Heart left ventricle (tissue), 13 donors: ENCODE results near the gene HPSE2.

Experiments
- POLR2A ChIP-seq, 2 donors: fragments of 450-650 bp; IDR thresholded peaks; one replicate each; pipeline ENCODE4 v1.6.1; 2017; ENCODE audit warnings: antibody characterized with exemption in 2 of 2, mild to moderate bottlenecking in 2 of 2, moderate library complexity in 2 of 2
- TF ChIP-seq, protein P1 (sequence below), 12 donors: fragments of 200-600 bp; sonication (generic) in 4 of 12; IDR thresholded peaks; one replicate each; pipeline versions ENCODE4 v1.5.0 to v1.8.0; 2018 to 2022; ENCODE audit warnings: antibody characterized with exemption in 12 of 12, mild to moderate bottlenecking in 5 of 12
- donor health status: ischemic (EF 13 %, LVEDD 7.1; RV severe dilation, severe dysfunction).
- donor health status: DM: no; HTN: yes; CAD: no.
- donor health status: DM: no; HTN: no; CAD: no.
- donor health status: ischemic (EF 25% LVEDD 6.9; RV normal size, moderate dysfunction).
- donor health status: ischemic (EF 25% LVEDD 5.7; RV mildly dilated, moderate dysfunction).
- donor health status: ischemic (EF 35%, LVEDD 5.7; RV mildly dilated, moderate dysfunction).
- donor health status: nonischemic (EF 11% LVEDD 7.7; RV severe dilation, severe dysfunction).
- donor health status: DM: yes; HTN: yes; CAD: no.
- donor health status: PGD.
- donor health status: ischemic (EF 29% LVEDD 5.4; RV normal size, mild dysfunction).
- donor health status: nonischemic (EF 23%, LVEDD 6.1; RV moderate dilation, normal function).

DNA sequence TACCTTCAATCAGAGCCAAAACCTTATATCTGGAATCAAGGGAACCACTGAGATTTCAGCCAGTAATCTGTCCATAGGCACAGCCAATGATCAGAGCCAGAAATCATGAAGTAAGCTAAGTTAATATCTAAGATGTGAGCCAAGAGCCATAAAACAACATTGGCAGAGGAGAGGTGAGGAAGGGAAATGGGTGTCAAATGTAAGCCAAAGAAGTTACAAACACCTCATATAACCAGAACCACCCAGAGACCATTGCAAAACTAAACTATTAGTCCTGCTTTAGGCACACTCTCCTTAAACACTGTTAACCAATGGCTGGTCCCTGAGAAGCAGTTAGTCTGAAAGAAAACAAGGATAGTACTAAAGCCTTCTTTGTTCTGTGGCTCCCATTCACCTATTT, 173.1 kb downstream of the HPSE2 start:
- TF ChIP-seq, protein P1, sequence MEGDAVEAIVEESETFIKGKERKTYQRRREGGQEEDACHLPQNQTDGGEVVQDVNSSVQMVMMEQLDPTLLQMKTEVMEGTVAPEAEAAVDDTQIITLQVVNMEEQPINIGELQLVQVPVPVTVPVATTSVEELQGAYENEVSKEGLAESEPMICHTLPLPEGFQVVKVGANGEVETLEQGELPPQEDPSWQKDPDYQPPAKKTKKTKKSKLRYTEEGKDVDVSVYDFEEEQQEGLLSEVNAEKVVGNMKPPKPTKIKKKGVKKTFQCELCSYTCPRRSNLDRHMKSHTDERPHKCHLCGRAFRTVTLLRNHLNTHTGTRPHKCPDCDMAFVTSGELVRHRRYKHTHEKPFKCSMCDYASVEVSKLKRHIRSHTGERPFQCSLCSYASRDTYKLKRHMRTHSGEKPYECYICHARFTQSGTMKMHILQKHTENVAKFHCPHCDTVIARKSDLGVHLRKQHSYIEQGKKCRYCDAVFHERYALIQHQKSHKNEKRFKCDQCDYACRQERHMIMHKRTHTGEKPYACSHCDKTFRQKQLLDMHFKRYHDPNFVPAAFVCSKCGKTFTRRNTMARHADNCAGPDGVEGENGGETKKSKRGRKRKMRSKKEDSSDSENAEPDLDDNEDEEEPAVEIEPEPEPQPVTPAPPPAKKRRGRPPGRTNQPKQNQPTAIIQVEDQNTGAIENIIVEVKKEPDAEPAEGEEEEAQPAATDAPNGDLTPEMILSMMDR (IDR thresholded peaks at IDR 0.05): no peak
- TF ChIP-seq POLR2A (IDR thresholded peaks at IDR 0.05): no peak
